ENCODE measurements around the gene ZKSCAN1.

Gene ZKSCAN1

DNA sequence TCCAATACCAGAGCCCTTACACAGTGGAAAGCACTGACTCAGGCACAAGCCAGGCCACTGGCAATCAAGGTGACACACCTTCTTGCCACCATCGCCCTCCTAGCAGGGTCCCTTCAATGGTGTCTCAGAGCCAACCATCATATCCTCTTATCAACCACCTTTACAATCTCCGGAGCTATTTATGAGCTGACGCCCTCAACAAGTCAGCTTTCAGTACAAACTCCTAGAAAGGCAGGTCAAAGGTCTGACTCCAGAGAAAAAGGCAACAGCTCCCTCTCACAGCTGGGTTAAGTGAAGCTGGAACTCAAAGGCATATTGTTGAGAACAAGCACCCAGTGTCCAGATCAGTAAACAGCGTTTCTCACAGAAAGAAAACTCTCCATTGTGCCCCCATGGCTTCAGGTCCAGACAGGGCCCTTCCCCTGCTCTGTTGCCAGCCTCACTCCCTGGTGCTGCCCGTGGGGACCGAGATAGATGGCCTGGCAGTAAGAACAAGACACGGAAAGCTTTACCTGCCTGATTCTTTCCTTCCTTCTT lies 63.7 kb downstream of the ZKSCAN1 start:
- no peak for DNase-seq (ENCODE audit: low read depth in 1 of 2, low spot score in 1 of 2)

DNA sequence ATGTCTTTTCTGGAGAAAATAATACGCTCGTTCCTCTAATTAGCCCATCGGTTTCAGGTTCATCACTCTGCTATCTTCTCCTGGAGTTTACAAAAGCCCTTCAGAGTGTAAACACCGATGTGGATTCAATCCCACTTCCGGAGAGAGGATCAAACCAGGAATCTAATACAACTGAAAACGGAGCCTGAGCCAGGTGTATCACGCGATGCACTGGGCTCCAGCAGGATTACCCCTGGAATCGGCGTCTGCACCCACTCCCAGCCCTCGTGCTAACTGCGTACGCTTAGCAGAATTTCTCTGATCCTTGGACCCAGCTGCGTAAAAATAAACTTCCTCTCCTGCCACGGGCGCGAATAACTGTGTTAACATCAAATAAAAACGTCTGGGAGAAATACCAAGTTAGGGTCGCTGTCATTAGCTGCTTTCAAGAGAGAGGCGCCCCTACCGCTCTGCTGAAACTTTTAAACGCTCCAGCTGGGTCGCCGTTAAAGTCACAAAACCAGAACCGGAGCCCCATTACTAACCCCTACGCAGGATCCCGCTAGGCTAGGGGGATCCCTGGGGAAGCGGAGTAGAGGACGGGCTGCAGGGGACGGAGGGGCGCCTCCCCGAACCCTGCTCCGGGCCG lies 65.6 kb downstream of the ZKSCAN1 start:
- no peak for DNase-seq (ENCODE audit: low read depth in 1 of 2, low spot score in 1 of 2)

DNA sequence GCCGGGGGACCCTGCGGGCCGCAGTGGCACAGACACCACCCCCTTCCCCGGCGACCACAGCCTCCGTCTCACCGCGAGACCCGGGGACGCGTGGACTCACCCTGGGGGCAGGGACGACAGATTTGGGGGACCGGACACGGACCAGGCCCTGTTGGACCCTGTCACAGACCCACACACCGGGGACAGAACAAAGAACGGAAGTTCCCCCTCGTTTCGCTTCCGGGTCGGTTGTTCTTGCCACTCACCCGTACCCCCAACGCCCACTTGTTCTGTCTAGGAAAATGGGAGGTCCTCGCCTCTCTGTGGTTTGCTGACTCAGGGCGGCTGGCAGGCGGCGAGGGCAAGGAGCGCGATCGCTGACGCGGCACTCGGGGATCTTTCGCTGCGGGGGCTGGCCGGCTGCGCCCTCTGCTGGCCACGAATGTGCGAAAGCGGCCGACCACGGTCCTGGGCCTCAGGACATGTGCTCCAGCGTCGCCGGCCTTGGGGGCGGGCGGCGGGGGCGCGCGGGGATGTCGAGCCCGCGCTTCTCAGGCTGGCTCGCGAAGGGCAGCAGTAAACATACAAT lies 66.2 kb downstream of the ZKSCAN1 start, which contains the start of gene ZNF3:
Gene ZNF3, minus strand, starts transcription at position 189 of the 568 bp plus-strand sequence. CDS start 4,366 bp downstream, outside the sequence.
- peak; percentile 96 to 99 for DNase-seq (ENCODE audit: low read depth in 1 of 2, low spot score in 1 of 2)

DNA sequence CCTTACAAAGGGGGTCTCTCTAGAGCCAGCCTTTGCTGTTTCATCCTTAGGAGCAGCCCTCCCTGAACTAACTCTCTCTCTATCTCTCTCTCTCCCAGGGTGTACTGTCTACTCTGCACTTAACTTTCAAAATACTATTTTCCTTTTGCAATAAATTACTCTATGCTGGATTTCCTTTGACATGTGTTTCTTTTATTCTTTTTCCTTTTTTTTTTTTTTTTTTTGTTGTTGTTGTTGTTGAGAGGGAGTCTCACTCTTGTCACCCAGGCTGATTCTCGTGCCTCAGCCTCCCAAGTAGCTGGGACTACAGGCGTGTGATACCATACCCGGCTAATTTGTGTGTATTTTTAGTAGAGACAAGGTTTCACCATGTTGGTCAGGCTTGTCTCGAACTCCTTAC lies 67.6 kb downstream of the ZKSCAN1 start:
- no peak for DNase-seq (ENCODE audit: low read depth in 1 of 2, low spot score in 1 of 2)

DNA sequence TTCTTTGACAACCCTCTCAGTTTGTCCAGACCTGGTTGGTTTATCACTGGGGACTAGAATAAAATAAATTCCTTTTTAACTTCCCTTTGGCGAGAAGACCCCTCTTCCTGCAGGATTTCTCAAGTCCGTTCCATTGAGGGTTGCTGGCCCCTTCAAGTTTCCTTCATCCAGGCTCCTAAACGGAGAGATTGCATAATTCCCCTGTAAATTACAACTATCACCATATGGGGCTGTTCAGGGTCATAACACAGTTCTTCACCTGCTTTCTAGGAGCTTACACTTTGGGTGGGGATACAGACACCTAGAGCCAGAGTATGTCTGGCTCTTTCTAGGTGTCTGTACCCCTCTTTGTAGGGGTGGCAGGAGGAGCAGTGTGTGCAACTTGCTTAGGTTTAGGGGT lies 70.1 kb downstream of the ZKSCAN1 start:
- DNase-seq (ENCODE audit: low read depth in 1 of 2, low spot score in 1 of 2): no peak

DNA sequence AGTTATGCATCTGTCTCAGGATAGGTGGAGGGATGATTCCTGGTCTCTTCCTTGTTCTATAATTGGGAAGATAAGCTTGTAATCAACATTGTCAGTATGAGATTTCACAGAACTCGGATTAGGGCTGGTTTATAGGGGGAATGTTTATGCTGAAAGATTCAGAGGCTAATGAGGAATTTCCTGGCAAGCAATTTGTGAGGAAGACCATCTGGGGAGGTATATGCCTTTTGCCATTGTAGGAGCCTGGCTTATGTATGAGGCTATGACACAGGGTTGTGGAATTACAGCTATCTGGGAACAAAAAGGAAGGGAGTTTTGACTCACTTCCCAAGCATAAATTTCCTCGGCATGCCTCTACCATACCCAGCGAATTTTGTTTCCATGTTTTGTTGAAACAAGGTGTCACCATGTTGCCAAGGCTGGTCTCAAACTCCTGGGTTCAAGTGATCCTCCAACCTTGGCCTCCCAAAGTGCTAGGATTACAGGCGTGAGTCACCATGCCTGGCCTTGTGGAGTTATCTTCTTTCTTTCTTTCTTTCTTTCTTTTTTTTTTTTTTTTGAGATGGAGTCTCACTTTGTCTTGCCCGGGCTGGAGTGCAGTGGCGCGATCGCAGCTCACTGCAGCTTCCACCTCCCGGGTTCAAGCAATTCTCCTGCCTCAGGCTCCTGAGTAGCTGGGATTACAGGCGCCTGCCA lies 71.8 kb downstream of the ZKSCAN1 start:
- no peak for DNase-seq (ENCODE audit: low read depth in 1 of 2, low spot score in 1 of 2)

DNA sequence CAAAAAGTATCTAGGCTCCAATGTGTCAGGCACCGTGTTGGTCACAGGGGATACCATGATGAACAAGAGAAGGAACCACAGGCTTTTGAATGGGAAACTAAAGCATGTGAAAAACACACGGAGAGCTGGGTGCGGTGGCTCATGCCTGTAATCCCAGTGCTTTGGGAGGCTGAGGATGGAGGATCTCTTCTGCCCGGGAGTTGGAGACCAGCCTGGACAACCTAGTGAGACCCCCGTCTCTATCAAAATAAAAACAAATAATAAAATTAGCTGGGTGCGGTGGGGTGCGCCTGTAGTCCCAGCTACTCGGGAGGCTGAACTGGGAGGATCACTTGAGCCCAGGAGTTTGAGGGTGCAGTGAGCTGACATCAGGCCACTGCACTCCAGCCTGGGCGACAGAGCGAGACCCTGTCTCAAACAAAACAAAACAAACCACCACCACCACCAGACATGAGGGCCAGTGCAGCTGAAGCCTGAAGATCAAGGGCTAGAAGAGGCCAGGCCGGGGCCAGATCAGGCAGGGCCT lies 72.8 kb downstream of the ZKSCAN1 start:
- DNase-seq (ENCODE audit: low read depth in 1 of 2, low spot score in 1 of 2): no peak

DNA sequence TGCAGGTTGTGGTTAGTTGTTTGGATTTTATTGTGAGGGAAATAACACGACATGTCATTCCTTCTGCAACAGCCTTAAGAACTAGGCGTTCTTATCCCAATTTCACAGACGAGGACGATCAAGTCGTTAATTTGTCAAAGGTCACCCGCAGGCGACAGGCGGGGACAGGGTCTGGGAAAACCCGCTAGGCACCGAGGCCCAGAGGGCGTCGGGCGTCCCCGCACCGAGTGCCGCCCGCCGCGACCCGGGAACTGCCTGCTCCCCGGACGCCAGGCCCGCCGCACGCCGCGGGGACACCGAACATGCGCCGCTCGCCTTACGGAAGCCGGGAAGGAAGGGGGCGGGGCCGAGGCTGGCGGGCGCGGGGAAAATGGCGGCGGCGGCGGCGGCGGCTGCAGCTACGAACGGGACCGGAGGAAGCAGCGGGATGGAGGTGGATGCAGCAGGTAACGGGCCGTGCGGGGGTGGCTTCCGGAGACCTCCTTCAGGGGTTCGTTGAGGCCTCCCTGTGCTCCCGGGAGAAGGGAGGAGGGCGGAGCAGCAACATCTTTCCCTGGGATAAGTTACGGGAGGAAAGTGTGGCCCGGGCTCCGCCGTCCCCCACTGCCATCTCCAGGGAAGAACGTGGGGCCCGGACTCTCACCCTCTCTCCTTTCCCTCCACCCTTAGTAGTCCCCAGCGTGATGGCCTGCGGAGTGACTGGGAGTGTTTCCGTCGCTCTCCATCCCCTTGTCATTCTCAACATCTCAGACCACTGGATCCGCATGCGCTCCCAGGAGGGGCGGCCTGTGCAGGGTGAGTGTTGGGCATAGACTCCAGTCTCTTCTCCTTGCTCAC lies 73.4 kb downstream of the ZKSCAN1 start, which contains the start of gene COPS6:
Gene COPS6, plus strand, starts transcription at position 349 of the 837 bp plus-strand sequence. Its CDS starts 22 bp downstream, at position 371.
- DNase-seq (ENCODE audit: low read depth in 1 of 2, low spot score in 1 of 2): peak; percentile 76 to 83

DNA sequence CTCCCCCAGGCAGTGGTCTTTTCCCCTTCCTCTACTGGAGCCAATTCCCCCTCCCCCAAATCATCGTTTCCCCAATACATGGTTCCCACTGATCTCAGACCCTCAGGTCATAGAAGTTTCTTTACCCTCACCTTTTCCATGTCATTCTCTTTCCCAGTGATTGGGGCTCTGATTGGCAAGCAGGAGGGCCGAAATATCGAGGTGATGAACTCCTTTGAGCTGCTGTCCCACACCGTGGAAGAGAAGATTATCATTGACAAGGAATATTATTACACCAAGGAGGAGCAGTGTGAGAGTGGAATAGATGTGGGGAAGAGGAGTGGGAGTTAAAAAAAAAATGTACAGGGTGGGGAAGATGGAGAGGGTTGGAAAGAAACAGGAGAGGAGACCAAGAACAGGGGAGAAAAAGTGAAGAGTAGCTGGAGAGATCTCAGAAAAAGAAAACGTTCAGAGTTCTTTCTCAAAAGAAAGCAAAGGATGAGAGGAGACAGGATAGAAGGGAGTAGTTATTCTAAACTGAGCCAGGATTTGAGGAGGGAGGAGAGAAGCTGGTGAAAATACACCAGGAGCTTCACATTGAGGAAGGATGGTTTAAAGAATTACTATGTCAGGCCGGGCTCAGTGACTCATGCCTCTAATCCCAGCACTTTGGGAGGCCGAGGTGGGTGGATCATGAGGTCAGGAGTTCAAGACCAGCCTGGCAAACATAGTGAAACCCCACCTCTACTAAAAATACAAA lies 74.2 kb downstream of the ZKSCAN1 start:
- no peak for DNase-seq (ENCODE audit: low read depth in 1 of 2, low spot score in 1 of 2)

DNA sequence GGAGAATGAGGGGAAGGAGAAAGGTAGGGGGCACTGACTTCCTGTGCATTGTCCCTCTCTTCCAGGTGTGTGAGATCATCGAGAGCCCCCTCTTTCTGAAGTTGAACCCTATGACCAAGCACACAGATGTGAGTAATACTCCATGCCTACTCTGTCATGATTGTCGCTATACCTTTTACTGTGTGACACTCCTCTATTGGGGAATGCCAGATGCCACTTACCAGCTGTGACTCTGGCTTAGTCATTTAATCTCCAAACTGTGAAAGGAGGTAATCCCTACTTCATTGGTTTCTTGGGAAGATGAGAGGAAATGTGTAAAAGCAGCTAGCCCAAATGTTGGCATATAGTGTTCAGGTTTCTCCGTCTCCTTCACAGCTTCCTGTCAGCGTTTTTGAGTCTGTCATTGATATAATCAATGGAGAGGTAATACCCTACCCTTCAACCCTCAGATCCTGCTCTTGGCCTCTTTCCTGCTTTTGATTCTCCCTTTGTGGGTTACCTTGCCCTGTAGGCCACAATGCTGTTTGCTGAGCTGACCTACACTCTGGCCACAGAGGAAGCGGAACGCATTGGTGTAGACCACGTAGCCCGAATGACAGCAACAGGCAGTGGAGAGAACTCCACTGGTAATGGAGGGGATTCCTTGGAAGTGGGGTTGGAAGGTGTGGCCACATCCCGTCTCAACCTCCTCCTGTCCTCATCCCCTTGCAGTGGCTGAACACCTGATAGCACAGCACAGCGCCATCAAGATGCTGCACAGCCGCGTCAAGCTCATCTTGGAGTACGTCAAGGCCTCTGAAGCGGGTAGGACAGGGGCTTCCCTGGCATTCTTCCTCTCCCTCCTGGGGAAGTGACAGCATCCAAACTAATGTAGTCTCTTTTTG lies 75.4 kb downstream of the ZKSCAN1 start:
- no peak for DNase-seq (ENCODE audit: low read depth in 1 of 2, low spot score in 1 of 2)

All from activated CD4-positive, alpha-beta T cell treated with anti-CD3 and anti-CD28 coated beads, Interleukin-2, amount 50 U/mL, for 24 hours (primary cell).